Tibial nerve (tissue), 4 donors: ENCODE results near the gene IFNB1.

Experiments
- CTCF ChIP-seq, 5 experiments: fragments of 200-600 bp in 3 of 5; fragments of 450-650 bp in 2 of 5; sonication (generic) in 3 of 5; IDR thresholded peaks; one replicate each; pipeline ENCODE4 v1.5.1; 2016 to 2019; ENCODE audit warnings: antibody characterized with exemption in 5 of 5, mild to moderate bottlenecking in 3 of 5, moderate library complexity in 2 of 5
- EP300 ChIP-seq, 2 donors: sonication (generic); formaldehyde crosslinking; IDR thresholded peaks; one replicate each; pipeline ENCODE4 v1.6.1; 2017; ENCODE audit warnings: antibody characterized with exemption in 2 of 2, mild to moderate bottlenecking in 1 of 2
- POLR2A ChIP-seq, 2 donors: fragments of 450-650 bp; IDR thresholded peaks; one replicate each; pipeline ENCODE4 v1.6.1; 2017; ENCODE audit warnings: antibody characterized with exemption in 2 of 2, mild to moderate bottlenecking in 2 of 2, moderate library complexity in 2 of 2

- no peak for TF ChIP-seq CTCF (IDR thresholded peaks at IDR 0.05)
- no peak for TF ChIP-seq POLR2A (IDR thresholded peaks at IDR 0.05)
- TF ChIP-seq EP300 (IDR thresholded peaks at IDR 0.05): no peak
Observed at GRCh38 chr9:21060919-21061561, 16.7 kb downstream of the IFNB1 start.
